SK-N-SH (cell line): Measurements from ENCODE around the gene COX7B2. TPM values are rescaled to one million over a fixed set of nuclear protein-coding genes. Genes with fewer than 3 reads are reported as not detected.

ENCODE experiments used
- CTCF ChIA-PET: fragments of 300-600, 350-600 bp; formaldehyde crosslinking; extraction: SDS; loops from one replicate; lab custom pipeline; 2021; lab: Yijun Ruan, JAX
- POLR2A ChIA-PET: fragments of 350-600 bp; sonication (Branson Sonifier 250); formaldehyde crosslinking; extraction: SDS; loops from one replicate; lab custom pipeline; 2020; ENCODE audit warnings: antibody characterized with exemption, inconsistent platforms; lab: Yijun Ruan, JAX
- DNase-seq: peaks from one replicate; pipeline ENCODE4 v3.0.0; 2012
- H2AFZ ChIP-seq: fragments of 200-600 bp; sonication (generic); 2 replicates; pipeline ENCODE4 v1.8.1; 2016; ENCODE audit warnings: antibody characterized with exemption, mild to moderate bottlenecking, low read depth
- H3F3A ChIP-seq: fragments of 200-600 bp; sonication (generic); replicated peaks from 2 replicates; pipeline ENCODE3; 2016; ENCODE audit warnings: antibody characterized with exemption, mild to moderate bottlenecking; ENCODE audit not compliant: insufficient read depth
- H3K27ac ChIP-seq, 2 experiments: fragments of 200-500 bp in 1 of 2; fragments of 200-600 bp in 1 of 2; sonication (Bioruptor generic) in 1 of 2; sonication (generic), shearing (Covaris generic) in 1 of 2; 2 replicates each; pipeline versions ENCODE4 v1.5.1 to v1.6.1; 2014 to 2016; ENCODE audit warnings: low read depth in 2 of 2, inconsistent platforms in 1 of 2, low read length in 1 of 2, mild to moderate bottlenecking in 1 of 2, mixed read lengths in 1 of 2
- H3K27me3 ChIP-seq: fragments of 200-600 bp; sonication (generic), shearing (Covaris generic); 2 replicates; pipeline ENCODE4 v1.6.1; 2016; ENCODE audit warnings: mixed run types; ENCODE audit not compliant: insufficient read depth
- H3K36me3 ChIP-seq, 2 experiments: fragments of 200-500 bp in 1 of 2; fragments of 200-600 bp in 1 of 2; sonication (Bioruptor generic) in 1 of 2; sonication (generic) in 1 of 2; replicated peaks in 1 of 2; 2 replicates each; pipeline versions ENCODE3 to v1.5.1; 2014 to 2016; ENCODE audit warnings: low read length in 1 of 2, mild to moderate bottlenecking in 1 of 2; ENCODE audit not compliant: insufficient read depth in 2 of 2, control insufficient read depth in 1 of 2
- H3K4me1 ChIP-seq, 2 experiments: fragments of 200-500 bp in 1 of 2; fragments of 200-600 bp in 1 of 2; sonication (Bioruptor generic) in 1 of 2; sonication (generic), shearing (Covaris generic) in 1 of 2; 2 replicates each; pipeline versions ENCODE4 v1.5.1 to v1.6.1; 2014 to 2016; ENCODE audit warnings: low read depth in 1 of 2, low read length in 1 of 2, mixed run types in 1 of 2; ENCODE audit not compliant: insufficient read depth in 2 of 2, control insufficient read depth in 1 of 2
- H3K4me2 ChIP-seq: fragments of 200-600 bp; sonication (generic), shearing (Covaris generic); 2 replicates; pipeline ENCODE4 v1.6.1; 2017; ENCODE audit warnings: mixed run types
- H3K4me3 ChIP-seq, 2 experiments: fragments of 200-500 bp in 1 of 2; fragments of 200-600 bp in 1 of 2; sonication (Bioruptor generic) in 1 of 2; sonication (generic), shearing (Covaris generic) in 1 of 2; 2 replicates each; pipeline versions ENCODE4 v1.5.1 to v1.8.1; 2014 to 2016; ENCODE audit warnings: low read depth in 2 of 2, inconsistent platforms in 1 of 2, low read length in 1 of 2, mild to moderate bottlenecking in 1 of 2, mixed read lengths in 1 of 2, moderate library complexity in 1 of 2
- H3K79me2 ChIP-seq: fragments of 200-600 bp; sonication (generic); 2 replicates; pipeline ENCODE4 v1.8.1; 2017; ENCODE audit warnings: mild to moderate bottlenecking; ENCODE audit not compliant: insufficient read depth
- H3K9ac ChIP-seq: fragments of 200-600 bp; sonication (generic); 2 replicates; pipeline ENCODE4 v1.6.1; 2017; ENCODE audit warnings: mixed run types
- H3K9me2 ChIP-seq: fragments of 200-600 bp; sonication (generic); 2 replicates; pipeline ENCODE4 v1.6.1; 2017; ENCODE audit warnings: mixed run types
- H3K9me3 ChIP-seq: fragments of 200-600 bp; sonication (generic); 2 replicates; pipeline ENCODE4 v1.6.1; 2017; ENCODE audit warnings: mixed run types, mild to moderate bottlenecking, moderate library complexity
- H4K20me1 ChIP-seq: fragments of 200-600 bp; sonication (generic); 2 replicates; pipeline ENCODE4 v1.6.1; 2017; ENCODE audit warnings: mild to moderate bottlenecking, mixed run types; ENCODE audit not compliant: insufficient read depth
- CHD2 ChIP-seq: fragments of 150-350 bp; IDR thresholded peaks from 2 replicates; pipeline ENCODE4 v1.6.1; 2018; ENCODE audit warnings: low read length; ENCODE audit not compliant: partially characterized antibody
- ELF1 ChIP-seq: IDR thresholded peaks from 2 replicates; pipeline ENCODE4 v1.4.0; 2012
- EP300 ChIP-seq, 2 experiments: IDR thresholded peaks; 2 replicates each; pipeline versions ENCODE4 v1.4.0 to v1.6.1; 2012; ENCODE audit warnings: borderline replicate concordance in 1 of 2, low read depth in 1 of 2, low read length in 1 of 2
- FOSL2 ChIP-seq: IDR thresholded peaks from 2 replicates; pipeline ENCODE4 v1.4.0; 2012; ENCODE audit warnings: low read depth, mild to moderate bottlenecking, moderate library complexity, borderline replicate concordance
- FOXM1 ChIP-seq: IDR thresholded peaks from 2 replicates; pipeline ENCODE4 v1.4.0; 2012; ENCODE audit warnings: low read depth, mild to moderate bottlenecking
- GATA2 ChIP-seq: sonication (generic); formaldehyde crosslinking; IDR thresholded peaks from 2 replicates; pipeline ENCODE4 v1.5.0; 2020; ENCODE audit warnings: mild to moderate bottlenecking, missing genetic modification reagents
- NFIC ChIP-seq: IDR thresholded peaks from 2 replicates; pipeline ENCODE4 v1.4.0; 2012; ENCODE audit warnings: borderline replicate concordance
- NRF1 ChIP-seq: IDR thresholded peaks from 2 replicates; pipeline ENCODE4 v1.6.1; 2012; ENCODE audit warnings: low read depth, mild to moderate bottlenecking, low read length
- POLR2AphosphoS5 ChIP-seq: IDR thresholded peaks from 2 replicates; pipeline ENCODE4 v1.6.1; 2012; ENCODE audit warnings: low read depth, low read length
- RAD21 ChIP-seq: IDR thresholded peaks from 2 replicates; pipeline ENCODE4 v1.6.1; 2012; ENCODE audit warnings: mild to moderate bottlenecking, low read length
- RCOR1 ChIP-seq: fragments of 150-350 bp; IDR thresholded peaks from 2 replicates; pipeline ENCODE4 v1.6.1; 2017; ENCODE audit warnings: antibody characterized with exemption, low read length
- SIN3A ChIP-seq: IDR thresholded peaks from 2 replicates; pipeline ENCODE4 v1.6.1; 2012; ENCODE audit warnings: low read depth, mild to moderate bottlenecking, low read length, moderate library complexity, borderline replicate concordance
- SMC3 ChIP-seq: IDR thresholded peaks from 2 replicates; pipeline ENCODE4 v1.6.1; 2012; ENCODE audit warnings: low read depth, low read length, improper control_type of control experiment
- TAF1 ChIP-seq: IDR thresholded peaks from 2 replicates; pipeline ENCODE4 v1.6.1; 2012; ENCODE audit warnings: low read depth, mild to moderate bottlenecking, low read length, moderate library complexity, borderline replicate concordance
- TCF12 ChIP-seq: IDR thresholded peaks from 2 replicates; pipeline ENCODE4 v1.4.0; 2012
- TEAD4 ChIP-seq: IDR thresholded peaks from 2 replicates; pipeline ENCODE4 v1.4.0; 2012; ENCODE audit warnings: mild to moderate bottlenecking, borderline replicate concordance; ENCODE audit not compliant: insufficient read depth
- polyA plus RNA-seq, 3 experiments: library from polyadenylated mRNA; depleted of rRNA; stranded (reverse); fragments of >200 nt; gene quantifications; 2 replicates each; pipeline ENCODE4 v1.2.3, GENCODE V29; 2012
- TF ChIP-seq, protein P1 (sequence below): IDR thresholded peaks from 2 replicates; pipeline ENCODE4 v1.6.1; 2012; ENCODE audit warnings: mild to moderate bottlenecking, low read depth, low read length, moderate library complexity
- TF ChIP-seq, protein P2 (sequence below): fragments of 200-600 bp; sonication (generic); IDR thresholded peaks from 2 replicates; pipeline ENCODE4 v1.6.1; 2017; ENCODE audit warnings: antibody characterized with exemption, mild to moderate bottlenecking, moderate library complexity
- TF ChIP-seq, protein P3 (sequence below): IDR thresholded peaks from 2 replicates; pipeline ENCODE4 v1.4.0; 2012; ENCODE audit warnings: low read depth, borderline replicate concordance
- TF ChIP-seq, protein P4 (sequence below): IDR thresholded peaks from 2 replicates; pipeline ENCODE4 v1.4.0; 2012; ENCODE audit warnings: low read depth, borderline replicate concordance
- TF ChIP-seq, protein P5 (sequence below): fragments of 150-350 bp; IDR thresholded peaks from 2 replicates; pipeline ENCODE4 v1.6.1; 2016; ENCODE audit warnings: mild to moderate bottlenecking, low read depth, low read length
- TF ChIP-seq, protein P6 (sequence below): IDR thresholded peaks from 2 replicates; pipeline ENCODE4 v1.4.0; 2012; ENCODE audit warnings: low read depth
- TF ChIP-seq, protein P7 (sequence below): IDR thresholded peaks from 2 replicates; pipeline ENCODE4; 2012

Gene COX7B2
- polyA plus RNA-seq, 1 of the 3 experiments (the other 2 are of a cell fraction) = not detected

DNA sequence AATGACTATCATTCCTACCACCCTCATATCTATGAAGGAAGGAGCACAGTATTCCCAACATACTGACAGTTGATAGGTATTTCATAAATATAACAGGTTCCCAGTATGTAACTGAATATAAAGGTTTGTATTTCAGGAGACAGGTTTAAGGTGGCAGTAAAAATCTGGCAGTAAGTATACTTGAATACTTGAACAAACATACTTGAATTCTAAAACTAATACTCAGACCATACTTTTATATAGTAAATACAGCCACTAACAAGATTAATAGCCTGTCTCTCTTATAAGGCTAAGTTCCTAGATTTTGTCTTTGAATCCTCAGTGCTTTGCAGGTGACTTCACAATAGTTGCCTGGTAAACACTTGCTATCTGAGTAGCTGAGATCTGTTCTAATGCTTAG, 46.6 kb upstream of the COX7B2 start (continued):
- TF ChIP-seq, protein P1, sequence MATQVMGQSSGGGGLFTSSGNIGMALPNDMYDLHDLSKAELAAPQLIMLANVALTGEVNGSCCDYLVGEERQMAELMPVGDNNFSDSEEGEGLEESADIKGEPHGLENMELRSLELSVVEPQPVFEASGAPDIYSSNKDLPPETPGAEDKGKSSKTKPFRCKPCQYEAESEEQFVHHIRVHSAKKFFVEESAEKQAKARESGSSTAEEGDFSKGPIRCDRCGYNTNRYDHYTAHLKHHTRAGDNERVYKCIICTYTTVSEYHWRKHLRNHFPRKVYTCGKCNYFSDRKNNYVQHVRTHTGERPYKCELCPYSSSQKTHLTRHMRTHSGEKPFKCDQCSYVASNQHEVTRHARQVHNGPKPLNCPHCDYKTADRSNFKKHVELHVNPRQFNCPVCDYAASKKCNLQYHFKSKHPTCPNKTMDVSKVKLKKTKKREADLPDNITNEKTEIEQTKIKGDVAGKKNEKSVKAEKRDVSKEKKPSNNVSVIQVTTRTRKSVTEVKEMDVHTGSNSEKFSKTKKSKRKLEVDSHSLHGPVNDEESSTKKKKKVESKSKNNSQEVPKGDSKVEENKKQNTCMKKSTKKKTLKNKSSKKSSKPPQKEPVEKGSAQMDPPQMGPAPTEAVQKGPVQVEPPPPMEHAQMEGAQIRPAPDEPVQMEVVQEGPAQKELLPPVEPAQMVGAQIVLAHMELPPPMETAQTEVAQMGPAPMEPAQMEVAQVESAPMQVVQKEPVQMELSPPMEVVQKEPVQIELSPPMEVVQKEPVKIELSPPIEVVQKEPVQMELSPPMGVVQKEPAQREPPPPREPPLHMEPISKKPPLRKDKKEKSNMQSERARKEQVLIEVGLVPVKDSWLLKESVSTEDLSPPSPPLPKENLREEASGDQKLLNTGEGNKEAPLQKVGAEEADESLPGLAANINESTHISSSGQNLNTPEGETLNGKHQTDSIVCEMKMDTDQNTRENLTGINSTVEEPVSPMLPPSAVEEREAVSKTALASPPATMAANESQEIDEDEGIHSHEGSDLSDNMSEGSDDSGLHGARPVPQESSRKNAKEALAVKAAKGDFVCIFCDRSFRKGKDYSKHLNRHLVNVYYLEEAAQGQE = no peak
- no peak for TF ChIP-seq NRF1
- no peak for TF ChIP-seq EP300 (IDR thresholded peaks at IDR 0.05; ENCODE audit: borderline replicate concordance in 1 of 2, low read depth in 1 of 2, low read length in 1 of 2)
- no peak for TF ChIP-seq FOXM1
- TF ChIP-seq, protein P2, sequence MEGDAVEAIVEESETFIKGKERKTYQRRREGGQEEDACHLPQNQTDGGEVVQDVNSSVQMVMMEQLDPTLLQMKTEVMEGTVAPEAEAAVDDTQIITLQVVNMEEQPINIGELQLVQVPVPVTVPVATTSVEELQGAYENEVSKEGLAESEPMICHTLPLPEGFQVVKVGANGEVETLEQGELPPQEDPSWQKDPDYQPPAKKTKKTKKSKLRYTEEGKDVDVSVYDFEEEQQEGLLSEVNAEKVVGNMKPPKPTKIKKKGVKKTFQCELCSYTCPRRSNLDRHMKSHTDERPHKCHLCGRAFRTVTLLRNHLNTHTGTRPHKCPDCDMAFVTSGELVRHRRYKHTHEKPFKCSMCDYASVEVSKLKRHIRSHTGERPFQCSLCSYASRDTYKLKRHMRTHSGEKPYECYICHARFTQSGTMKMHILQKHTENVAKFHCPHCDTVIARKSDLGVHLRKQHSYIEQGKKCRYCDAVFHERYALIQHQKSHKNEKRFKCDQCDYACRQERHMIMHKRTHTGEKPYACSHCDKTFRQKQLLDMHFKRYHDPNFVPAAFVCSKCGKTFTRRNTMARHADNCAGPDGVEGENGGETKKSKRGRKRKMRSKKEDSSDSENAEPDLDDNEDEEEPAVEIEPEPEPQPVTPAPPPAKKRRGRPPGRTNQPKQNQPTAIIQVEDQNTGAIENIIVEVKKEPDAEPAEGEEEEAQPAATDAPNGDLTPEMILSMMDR = no peak
- no peak for TF ChIP-seq TCF12
- TF ChIP-seq, all 33 proteins: peak for 0

DNA sequence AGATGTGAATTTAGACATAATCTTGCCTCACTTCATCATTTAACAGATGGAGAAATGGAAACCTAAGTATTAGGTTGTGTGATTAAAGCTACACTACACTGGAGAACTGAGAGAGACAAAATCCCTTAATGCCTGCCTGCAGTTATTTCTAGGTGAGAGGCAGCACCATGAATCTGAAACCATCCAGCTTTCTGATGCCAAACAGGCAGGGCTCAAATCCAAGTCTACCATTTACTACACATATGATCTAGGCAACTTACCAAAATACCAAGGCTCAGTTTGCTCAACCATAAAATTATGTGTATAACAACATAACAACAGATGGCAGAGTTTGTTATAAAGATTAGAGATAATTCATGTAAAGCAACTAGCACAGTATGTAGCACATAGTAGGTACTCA, 45.6 kb upstream of the COX7B2 start:
- ChIA-PET POLR2A (no interaction called here), CTCF (no interaction called here)
- Histone ChIP-seq H3K9me2 (no peaks in the 10 kb centered on the region), H3F3A (no peaks in the 10 kb centered on the region), H3K9ac (no peak overlapping the region), H3K36me3 (no peaks in the 10 kb centered on the region), H3K79me2 (no peaks in the 10 kb centered on the region), H3K27ac (no peak overlapping the region), H3K4me1 (no peaks in the 10 kb centered on the region), H3K4me3 (no peak overlapping the region), H4K20me1 (no peaks in the 10 kb centered on the region), H3K9me3 (no peaks in the 10 kb centered on the region), H2AFZ (no peak overlapping the region), H3K4me2 (no peak overlapping the region), H3K27me3 (no peaks in the 10 kb centered on the region)
- no peak for DNase-seq
- TF ChIP-seq FOXM1 (no peak), SMC3 (no peak), SIN3A (no peak), TEAD4 (no peak), RCOR1 (no peak), POLR2AphosphoS5 (no peak), NFIC (no peak), TAF1 (no peak), FOSL2 (no peak), RAD21 (no peak), ELF1 (no peak), CHD2 (no peak), GATA2 (CRISPR knock-in tag) (no peak), NRF1 (no peak)
- TF ChIP-seq, protein P3, sequence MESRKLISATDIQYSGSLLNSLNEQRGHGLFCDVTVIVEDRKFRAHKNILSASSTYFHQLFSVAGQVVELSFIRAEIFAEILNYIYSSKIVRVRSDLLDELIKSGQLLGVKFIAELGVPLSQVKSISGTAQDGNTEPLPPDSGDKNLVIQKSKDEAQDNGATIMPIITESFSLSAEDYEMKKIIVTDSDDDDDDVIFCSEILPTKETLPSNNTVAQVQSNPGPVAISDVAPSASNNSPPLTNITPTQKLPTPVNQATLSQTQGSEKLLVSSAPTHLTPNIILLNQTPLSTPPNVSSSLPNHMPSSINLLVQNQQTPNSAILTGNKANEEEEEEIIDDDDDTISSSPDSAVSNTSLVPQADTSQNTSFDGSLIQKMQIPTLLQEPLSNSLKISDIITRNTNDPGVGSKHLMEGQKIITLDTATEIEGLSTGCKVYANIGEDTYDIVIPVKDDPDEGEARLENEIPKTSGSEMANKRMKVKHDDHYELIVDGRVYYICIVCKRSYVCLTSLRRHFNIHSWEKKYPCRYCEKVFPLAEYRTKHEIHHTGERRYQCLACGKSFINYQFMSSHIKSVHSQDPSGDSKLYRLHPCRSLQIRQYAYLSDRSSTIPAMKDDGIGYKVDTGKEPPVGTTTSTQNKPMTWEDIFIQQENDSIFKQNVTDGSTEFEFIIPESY = no peak
- TF ChIP-seq, protein P4, sequence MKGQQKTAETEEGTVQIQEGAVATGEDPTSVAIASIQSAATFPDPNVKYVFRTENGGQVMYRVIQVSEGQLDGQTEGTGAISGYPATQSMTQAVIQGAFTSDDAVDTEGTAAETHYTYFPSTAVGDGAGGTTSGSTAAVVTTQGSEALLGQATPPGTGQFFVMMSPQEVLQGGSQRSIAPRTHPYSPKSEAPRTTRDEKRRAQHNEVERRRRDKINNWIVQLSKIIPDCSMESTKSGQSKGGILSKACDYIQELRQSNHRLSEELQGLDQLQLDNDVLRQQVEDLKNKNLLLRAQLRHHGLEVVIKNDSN = no peak
- TF ChIP-seq, protein P5, sequence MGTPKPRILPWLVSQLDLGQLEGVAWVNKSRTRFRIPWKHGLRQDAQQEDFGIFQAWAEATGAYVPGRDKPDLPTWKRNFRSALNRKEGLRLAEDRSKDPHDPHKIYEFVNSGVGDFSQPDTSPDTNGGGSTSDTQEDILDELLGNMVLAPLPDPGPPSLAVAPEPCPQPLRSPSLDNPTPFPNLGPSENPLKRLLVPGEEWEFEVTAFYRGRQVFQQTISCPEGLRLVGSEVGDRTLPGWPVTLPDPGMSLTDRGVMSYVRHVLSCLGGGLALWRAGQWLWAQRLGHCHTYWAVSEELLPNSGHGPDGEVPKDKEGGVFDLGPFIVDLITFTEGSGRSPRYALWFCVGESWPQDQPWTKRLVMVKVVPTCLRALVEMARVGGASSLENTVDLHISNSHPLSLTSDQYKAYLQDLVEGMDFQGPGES = no peak
- TF ChIP-seq, protein P6, sequence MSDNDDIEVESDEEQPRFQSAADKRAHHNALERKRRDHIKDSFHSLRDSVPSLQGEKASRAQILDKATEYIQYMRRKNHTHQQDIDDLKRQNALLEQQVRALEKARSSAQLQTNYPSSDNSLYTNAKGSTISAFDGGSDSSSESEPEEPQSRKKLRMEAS = no peak
- TF ChIP-seq, protein P7, sequence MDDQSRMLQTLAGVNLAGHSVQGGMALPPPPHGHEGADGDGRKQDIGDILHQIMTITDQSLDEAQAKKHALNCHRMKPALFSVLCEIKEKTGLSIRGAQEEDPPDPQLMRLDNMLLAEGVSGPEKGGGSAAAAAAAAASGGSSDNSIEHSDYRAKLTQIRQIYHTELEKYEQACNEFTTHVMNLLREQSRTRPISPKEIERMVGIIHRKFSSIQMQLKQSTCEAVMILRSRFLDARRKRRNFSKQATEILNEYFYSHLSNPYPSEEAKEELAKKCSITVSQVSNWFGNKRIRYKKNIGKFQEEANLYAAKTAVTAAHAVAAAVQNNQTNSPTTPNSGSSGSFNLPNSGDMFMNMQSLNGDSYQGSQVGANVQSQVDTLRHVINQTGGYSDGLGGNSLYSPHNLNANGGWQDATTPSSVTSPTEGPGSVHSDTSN = no peak
